Heart left ventricle (tissue), 13 donors: ENCODE data around the gene TAOK2.

Experiments used
- CTCF ChIP-seq, 12 donors: fragments of 200-600 bp; sonication (generic) in 4 of 12; IDR thresholded peaks; one replicate each; pipeline versions ENCODE4 v1.5.0 to v1.8.0; 2018 to 2022; ENCODE audit warnings: antibody characterized with exemption in 12 of 12, mild to moderate bottlenecking in 5 of 12
- POLR2A ChIP-seq, 2 donors: fragments of 450-650 bp; IDR thresholded peaks; one replicate each; pipeline ENCODE4 v1.6.1; 2017; ENCODE audit warnings: antibody characterized with exemption in 2 of 2, mild to moderate bottlenecking in 2 of 2, moderate library complexity in 2 of 2
- donor health status: ischemic (EF 13 %, LVEDD 7.1; RV severe dilation, severe dysfunction).
- donor health status: DM: no; HTN: yes; CAD: no.
- donor health status: DM: no; HTN: no; CAD: no.
- donor health status: ischemic (EF 25% LVEDD 6.9; RV normal size, moderate dysfunction).
- donor health status: ischemic (EF 25% LVEDD 5.7; RV mildly dilated, moderate dysfunction).
- donor health status: ischemic (EF 35%, LVEDD 5.7; RV mildly dilated, moderate dysfunction).
- donor health status: nonischemic (EF 11% LVEDD 7.7; RV severe dilation, severe dysfunction).
- donor health status: DM: yes; HTN: yes; CAD: no.
- donor health status: PGD.
- donor health status: ischemic (EF 29% LVEDD 5.4; RV normal size, mild dysfunction).
- donor health status: nonischemic (EF 23%, LVEDD 6.1; RV moderate dilation, normal function).

GRCh38 chr16:30026449-30026848, 52.8 kb downstream of the TAOK2 start:
- TF ChIP-seq CTCF (IDR thresholded peaks at IDR 0.05) (no peak), POLR2A (IDR thresholded peaks at IDR 0.05) (no peak)
